ENCODE data around the gene AKR1D1.

AKR1D1 gene

GRCh38 chr7:138166681-138167080 lies 90.4 kb downstream of the AKR1D1 start:
- no peak for DNase-seq (ENCODE audit: low read depth)

- DNase-seq (ENCODE audit: low read depth): no peak
These were observed 91.0 kb downstream of the AKR1D1 start for GRCh38 chr7:138167222-138167621.

- no peak for DNase-seq (ENCODE audit: low read depth)
These were observed 91.6 kb downstream of the AKR1D1 start for GRCh38 chr7:138167869-138168296.
